Smooth muscle cell (in vitro differentiated cells): ENCODE results near the gene RASEF. TPM values are rescaled to one million over a fixed set of nuclear protein-coding genes. Genes with fewer than 3 reads are reported as not detected.

Experiments
- DNase-seq: peaks from one replicate; lab custom pipeline; 2025; ENCODE audit not compliant: unreplicated experiment; lab: John Stamatoyannopoulos, UW
- H2AFZ ChIP-seq: fragments of 200-600 bp; sonication (generic); 2 replicates; pipeline ENCODE4 v1.6.0; 2016; ENCODE audit warnings: antibody characterized with exemption, low read depth, mild to moderate bottlenecking
- H3F3A ChIP-seq: fragments of 200-600 bp; sonication (generic); 2 replicates; pipeline ENCODE4 v1.6.0; 2017; ENCODE audit warnings: antibody characterized with exemption, low read depth
- H3K27ac ChIP-seq: fragments of 200-600 bp; sonication (generic); 2 replicates; pipeline ENCODE4 v1.5.1; 2016; ENCODE audit warnings: low read depth, mild to moderate bottlenecking
- H3K27me3 ChIP-seq: fragments of 200-600 bp; sonication (generic); 2 replicates; pipeline ENCODE4 v1.6.1; 2016; ENCODE audit warnings: low read depth, mild to moderate bottlenecking
- H3K36me3 ChIP-seq: fragments of 200-600 bp; sonication (generic); 2 replicates; pipeline ENCODE4 v1.5.1; 2016; ENCODE audit warnings: low read depth
- H3K4me1 ChIP-seq: fragments of 200-600 bp; sonication (generic); 2 replicates; pipeline ENCODE4 v1.5.1; 2016; ENCODE audit warnings: low read depth
- H3K4me2 ChIP-seq: fragments of 200-600 bp; sonication (generic); 2 replicates; pipeline ENCODE4 v1.6.0; 2016; ENCODE audit warnings: mild to moderate bottlenecking
- H3K4me3 ChIP-seq: fragments of 200-600 bp; sonication (generic); 2 replicates; pipeline ENCODE4 v1.5.1; 2016; ENCODE audit warnings: mild to moderate bottlenecking
- H3K79me2 ChIP-seq: fragments of 200-600 bp; sonication (generic); 2 replicates; pipeline ENCODE4 v1.6.0; 2016; ENCODE audit warnings: low read depth, mild to moderate bottlenecking
- H3K9ac ChIP-seq: fragments of 200-600 bp; sonication (generic); 2 replicates; pipeline ENCODE4 v1.6.0; 2016; ENCODE audit warnings: low read depth
- H3K9me3 ChIP-seq: fragments of 200-600 bp; sonication (generic); replicated peaks from 2 replicates; pipeline ENCODE4 v1.5.1; 2016; ENCODE audit warnings: low read depth
- H4K20me1 ChIP-seq: fragments of 200-600 bp; sonication (generic); 2 replicates; pipeline ENCODE4 v1.6.0; 2016; ENCODE audit warnings: low read depth
- CTCF ChIP-seq: fragments of 200-600 bp; sonication (generic); IDR thresholded peaks from 2 replicates; pipeline ENCODE4 v1.5.1; 2017; ENCODE audit warnings: borderline replicate concordance, mild to moderate bottlenecking, antibody characterized with exemption; ENCODE audit not compliant: insufficient read depth, poor library complexity, severe bottlenecking
- WGBS: methylation state at CpG from one replicate; pipeline ENCODE4 v1.1.7; 2016; ENCODE audit warnings: low lambda C conversion rate; 5-methylcytosine and 5-hydroxymethylcytosine counted together
- polyA plus RNA-seq: library from polyadenylated mRNA; unstranded; fragments of >200 nt; fragmentation: Nextera tagmentation; extraction: Ambion mirVana; gene quantifications from 2 replicates; pipeline ENCODE4 v1.2.1, GENCODE V29; 2016
- total RNA-seq: library from RNA; depleted of rRNA; stranded (reverse); fragments of >200 nt; gene quantifications from 2 replicates; pipeline ENCODE4 v1.2.3, GENCODE V29; 2014

RASEF gene
- total and polyA plus RNA-seq, 2 experiments from 2014 or later, result 0.11 to 1.7 TPM

- H4K20me1 ChIP-seq, result no peaks in the 10 kb centered on the region
- no peak overlapping the region for H2AFZ ChIP-seq
- H3K79me2 ChIP-seq, result no peaks in the 10 kb centered on the region
- no peaks in the 10 kb centered on the region for H3K9me3 ChIP-seq
- H3K4me1 ChIP-seq, result peaks cover 8% of the 10 kb centered on the region
- peak overlapping the region; percentile 80 for H3K27ac ChIP-seq
- peak overlapping the region; percentile 55 for H3K4me2 ChIP-seq
- TF ChIP-seq CTCF, result no peak
- H3F3A ChIP-seq, result no peaks in the 10 kb centered on the region
- peak overlapping the region; percentile 4 for H3K9ac ChIP-seq
- no peak overlapping the region for H3K4me3 ChIP-seq
- 45% methylated on average over 1 of the region's 1 CpG for WGBS
- H3K36me3 ChIP-seq, result no peaks in the 10 kb centered on the region
- DNase-seq, result no peak
- H3K27me3 ChIP-seq, result no peaks in the 10 kb centered on the region
Observed at GRCh38 chr9:83034587-83034986, 28.4 kb downstream of the RASEF start.

- no peak for DNase-seq
- H3K27ac ChIP-seq, result peak overlapping the region; percentile 80
Observed at GRCh38 chr9:83034026-83034425, 28.9 kb downstream of the RASEF start.

GRCh38 chr9:83032065-83032625 lies 30.8 kb downstream of the RASEF start:
- 79% methylated on average over 3 of the region's 3 CpGs for WGBS

More at GRCh38 chr9:83034026-83034425, 28.9 kb downstream of the RASEF start:
- Histone ChIP-seq H4K20me1 (no peaks in the 10 kb centered on the region), H3F3A (no peaks in the 10 kb centered on the region), H3K79me2 (no peaks in the 10 kb centered on the region), H3K9ac (peak overlapping the region; percentile 4), H3K9me3 (no peaks in the 10 kb centered on the region), H3K27me3 (no peaks in the 10 kb centered on the region), H3K4me3 (no peak overlapping the region), H3K4me2 (peak overlapping the region; percentile 55), H3K4me1 (peaks cover 8% of the 10 kb centered on the region), H3K36me3 (no peaks in the 10 kb centered on the region), H2AFZ (no peak overlapping the region)
- WGBS, result 43% methylated on average over 1 of the region's 1 CpG
- TF ChIP-seq CTCF, result no peak

More at GRCh38 chr9:83032065-83032625, 30.8 kb downstream of the RASEF start:
- no peak overlapping the region for H3K27ac ChIP-seq
- no peaks in the 10 kb centered on the region for H3K79me2 ChIP-seq
- H3K4me3 ChIP-seq, result no peak overlapping the region
- no peak overlapping the region for H3K4me2 ChIP-seq
- H3K9me3 ChIP-seq, result no peaks in the 10 kb centered on the region
- H3K4me1 ChIP-seq, result peaks cover 17% of the 10 kb centered on the region
- H4K20me1 ChIP-seq, result no peaks in the 10 kb centered on the region
- TF ChIP-seq CTCF, result no peak
- H3F3A ChIP-seq, result no peaks in the 10 kb centered on the region
- H2AFZ ChIP-seq, result no peak overlapping the region
- H3K9ac ChIP-seq, result no peak overlapping the region
- H3K27me3 ChIP-seq, result no peaks in the 10 kb centered on the region
- DNase-seq, result no peak
- H3K36me3 ChIP-seq, result no peaks in the 10 kb centered on the region
